GM18951 (cell line): ENCODE data around the gene BPIFB6.

Experiments used
- POLR2A ChIP-seq: IDR thresholded peaks from 4 replicates; pipeline ENCODE4 v1.6.1; 2011; ENCODE audit warnings: mild to moderate bottlenecking; ENCODE audit not compliant: insufficient read length, insufficient read depth; ENCODE audit errors: extremely low read depth
- in situ Hi-C: fragments of 300-500 bp; cut with MboI; formaldehyde crosslinking; loops from one replicate; pipeline ENCODE4 v1.12.0; 2022; ENCODE audit warnings: low sequenced_read_pairs, mixed read lengths, inconsistent platforms; ENCODE audit not compliant: unreplicated experiment

BPIFB6 gene

GRCh38 chr20:33025318-33025876 lies 6.1 kb upstream of the BPIFB6 start:
- in situ Hi-C loops, result no loop called here
- TF ChIP-seq POLR2A, result no peak

GRCh38 chr20:33026072-33026778 lies 5.2 kb upstream of the BPIFB6 start:
- TF ChIP-seq POLR2A, result no peak
- in situ Hi-C loops, result no loop called here

GRCh38 chr20:33026779-33027759 lies 4.4 kb upstream of the BPIFB6 start:
- in situ Hi-C loops, result no loop called here
- TF ChIP-seq POLR2A, result no peak

GRCh38 chr20:33027769-33028751 lies 3.4 kb upstream of the BPIFB6 start:
- in situ Hi-C loops, result no loop called here

GRCh38 chr20:33028875-33029274 lies 2.6 kb upstream of the BPIFB6 start:
- TF ChIP-seq POLR2A, result no peak
- in situ Hi-C loops, result no loop called here

More at GRCh38 chr20:33027769-33028751, 3.4 kb upstream of the BPIFB6 start:
- no peak for TF ChIP-seq POLR2A

GRCh38 chr20:33030076-33030475 lies 1.4 kb upstream of the BPIFB6 start:
- in situ Hi-C loops, result no loop called here
- TF ChIP-seq POLR2A, result no peak

- no peak for TF ChIP-seq POLR2A
- in situ Hi-C loops, result no loop called here
Measured at GRCh38 chr20:33030569-33030968, 879 bp upstream of the BPIFB6 start.

- in situ Hi-C loops, result no loop called here
- no peak for TF ChIP-seq POLR2A
Measured at GRCh38 chr20:33032555-33032954, 1.1 kb downstream of the BPIFB6 start.

GRCh38 chr20:33033381-33033780 lies 1.9 kb downstream of the BPIFB6 start:
- in situ Hi-C loops, result no loop called here
- no peak for TF ChIP-seq POLR2A

- TF ChIP-seq POLR2A, result no peak
- in situ Hi-C loops, result no loop called here
Measured at GRCh38 chr20:33034115-33034514, 2.7 kb downstream of the BPIFB6 start.

- no peak for TF ChIP-seq POLR2A
- in situ Hi-C loops, result no loop called here
Measured at GRCh38 chr20:33034901-33035492, 3.5 kb downstream of the BPIFB6 start.

- in situ Hi-C loops, result no loop called here
Measured at GRCh38 chr20:33037456-33037855, 6.0 kb downstream of the BPIFB6 start.

GRCh38 chr20:33038243-33038642 lies 6.8 kb downstream of the BPIFB6 start:
- TF ChIP-seq POLR2A, result no peak

More at GRCh38 chr20:33037456-33037855, 6.0 kb downstream of the BPIFB6 start:
- TF ChIP-seq POLR2A, result no peak

More at GRCh38 chr20:33038243-33038642, 6.8 kb downstream of the BPIFB6 start:
- in situ Hi-C loops, result no loop called here
